OCI-LY3 (cell line): ENCODE data around the gene NCK2.

Experiments used
- H2AFZ ChIP-seq: fragments of 200-600, 300-600 bp; shearing (Covaris generic); 2 replicates; pipeline ENCODE4 v1.6.0; 2014; ENCODE audit warnings: antibody characterized with exemption, low read depth, low read length
- H3K27ac ChIP-seq: fragments of 200-600, 300-600 bp; sonication (generic); 2 replicates; pipeline ENCODE4 v1.5.1; 2014; ENCODE audit warnings: mild to moderate bottlenecking, low read length, moderate library complexity, mixed read lengths
- H3K27me3 ChIP-seq: fragments of 200-600, 300-600 bp; sonication (generic); 2 replicates; pipeline ENCODE4 v1.6.1; 2014; ENCODE audit warnings: low read depth, low read length, mixed read lengths
- H3K36me3 ChIP-seq: fragments of 200-600, 300-600 bp; sonication (generic); replicated peaks from 2 replicates; pipeline ENCODE3; 2014; ENCODE audit warnings: low read depth, low read length, mixed read lengths
- H3K4me1 ChIP-seq: fragments of 300-600, 200-600 bp; sonication (generic); 2 replicates; pipeline ENCODE4 v1.6.1; 2014; ENCODE audit warnings: low read length, mixed read lengths
- H3K4me2 ChIP-seq: fragments of 200-600, 300-600 bp; sonication (generic); 2 replicates; pipeline ENCODE4 v1.6.1; 2014; ENCODE audit warnings: low read length, mixed read lengths
- H3K4me3 ChIP-seq: fragments of 300-600, 200-600 bp; sonication (generic); 2 replicates; pipeline ENCODE4 v1.5.1; 2014; ENCODE audit warnings: antibody characterized with exemption, mild to moderate bottlenecking, low read length, moderate library complexity
- H3K79me2 ChIP-seq: fragments of 300-600, 200-600 bp; shearing (Covaris generic); 2 replicates; pipeline ENCODE4 v1.6.1; 2014; ENCODE audit warnings: mild to moderate bottlenecking, low read length, mixed read lengths
- H3K9ac ChIP-seq: fragments of 300-600, 200-600 bp; shearing (Covaris generic); 2 replicates; pipeline ENCODE4 v1.6.0; 2014; ENCODE audit warnings: mild to moderate bottlenecking, low read length, moderate library complexity
- H3K9me3 ChIP-seq: fragments of 200-600, 300-600 bp; shearing (Covaris generic); 2 replicates; pipeline ENCODE4 v1.6.1; 2014; ENCODE audit warnings: low read length, mixed read lengths; ENCODE audit not compliant: insufficient read depth
- H4K20me1 ChIP-seq: fragments of 200-600, 300-600 bp; sonication (generic); 2 replicates; pipeline ENCODE4 v1.6.1; 2016; ENCODE audit warnings: low read length, mixed read lengths; ENCODE audit not compliant: insufficient read depth
- CTCF ChIP-seq: fragments of 200-600, 300-600 bp; sonication (generic); IDR thresholded peaks from 2 replicates; pipeline ENCODE4 v1.5.1; 2014; ENCODE audit warnings: antibody characterized with exemption, low read length, low read depth
- EZH2phosphoT487 ChIP-seq: fragments of 200-600 bp; shearing (Covaris generic); IDR thresholded peaks from 2 replicates; pipeline ENCODE4 v1.6.1; 2018; ENCODE audit warnings: antibody characterized with exemption, mixed run types, low read depth

The NCK2 gene

GRCh38 chr2:105893011-105893995 is 148.6 kb downstream of the NCK2 start:
- Histone ChIP-seq H3K9ac (no peak overlapping the region), H3K4me2 (no peak overlapping the region), H2AFZ (no peak overlapping the region), H3K27me3 (no peaks in the 10 kb centered on the region), H4K20me1 (0 out of 2 replicates have a peak, but pooled peaks cover 3% of the 10 kb centered on the region), H3K4me1 (no peaks in the 10 kb centered on the region), H3K27ac (no peak overlapping the region), H3K79me2 (no peaks in the 10 kb centered on the region), H3K9me3 (0 out of 2 replicates have a peak, but pooled peaks cover 5% of the 10 kb centered on the region), H3K36me3 (peaks cover 8% of the 10 kb centered on the region), H3K4me3 (no peak overlapping the region)
- TF ChIP-seq EZH2phosphoT487 (no peak), CTCF (no peak)

- TF ChIP-seq EZH2phosphoT487 (no peak), CTCF (no peak)
- Histone ChIP-seq H3K27me3 (no peaks in the 10 kb centered on the region), H3K9ac (no peak overlapping the region), H4K20me1 (0 out of 2 replicates have a peak, but pooled peaks cover 3% of the 10 kb centered on the region), H3K4me1 (no peaks in the 10 kb centered on the region), H2AFZ (no peak overlapping the region), H3K9me3 (0 out of 2 replicates have a peak, but pooled peaks cover 5% of the 10 kb centered on the region), H3K27ac (no peak overlapping the region), H3K4me2 (no peak overlapping the region), H3K79me2 (no peaks in the 10 kb centered on the region), H3K4me3 (no peak overlapping the region), H3K36me3 (peaks cover 4% of the 10 kb centered on the region)
These were observed 149.7 kb downstream of the NCK2 start for GRCh38 chr2:105894327-105894944.

- Histone ChIP-seq H3K27ac (no peak overlapping the region), H3K36me3 (peaks cover 4% of the 10 kb centered on the region), H3K9me3 (0 out of 2 replicates have a peak, but pooled peaks cover 5% of the 10 kb centered on the region), H3K79me2 (no peaks in the 10 kb centered on the region), H3K4me3 (no peak overlapping the region), H3K27me3 (no peaks in the 10 kb centered on the region), H2AFZ (no peak overlapping the region), H3K4me1 (no peaks in the 10 kb centered on the region), H4K20me1 (no peaks in the 10 kb centered on the region), H3K9ac (no peak overlapping the region), H3K4me2 (no peak overlapping the region)
- TF ChIP-seq EZH2phosphoT487, result no peak
- no peak for TF ChIP-seq CTCF
These were observed 151.5 kb downstream of the NCK2 start for GRCh38 chr2:105895990-105896764.
